Ishikawa (cell line): ENCODE measurements around the gene NPAS3.

Source experiments
- CEBPB ChIP-seq: IDR thresholded peaks from 2 replicates; pipeline ENCODE4 v1.6.1; 2012
- CREB1 ChIP-seq: IDR thresholded peaks from 2 replicates; pipeline ENCODE4 v1.6.1; 2012; ENCODE audit warnings: low read depth
- EGR1 ChIP-seq: IDR thresholded peaks from 2 replicates; pipeline ENCODE4 v1.6.1; 2012
- EP300 ChIP-seq: IDR thresholded peaks from 2 replicates; pipeline ENCODE4 v1.6.1; 2012; ENCODE audit warnings: borderline replicate concordance
- FOXM1 ChIP-seq: IDR thresholded peaks from 2 replicates; pipeline ENCODE4 v1.6.1; 2012; ENCODE audit warnings: low read depth, borderline replicate concordance
- NFIC ChIP-seq: IDR thresholded peaks from 2 replicates; pipeline ENCODE4 v1.6.1; 2012
- RAD21 ChIP-seq: IDR thresholded peaks from 2 replicates; pipeline ENCODE4 v1.6.1; 2012; ENCODE audit warnings: low read depth
- TAF1 ChIP-seq: IDR thresholded peaks from 2 replicates; pipeline ENCODE4 v1.6.1; 2012; ENCODE audit warnings: low read depth, mild to moderate bottlenecking
- TCF12 ChIP-seq: IDR thresholded peaks from 2 replicates; pipeline ENCODE4 v1.6.1; 2012; ENCODE audit warnings: low read depth
- TEAD4 ChIP-seq: IDR thresholded peaks from 2 replicates; pipeline ENCODE4 v1.6.1; 2012
- YY1 ChIP-seq: IDR thresholded peaks from 2 replicates; pipeline ENCODE4 v1.6.1; 2012; ENCODE audit warnings: low read depth
- ZBTB7A ChIP-seq: IDR thresholded peaks from 2 replicates; pipeline ENCODE4 v1.6.1; 2012; ENCODE audit warnings: low read depth
- TF ChIP-seq, protein P1 (sequence below): IDR thresholded peaks from 2 replicates; pipeline ENCODE4 v1.6.1; 2012
- TF ChIP-seq, protein P2 (sequence below): IDR thresholded peaks from 2 replicates; pipeline ENCODE4 v1.6.1; 2012
- TF ChIP-seq, protein P3 (sequence below): IDR thresholded peaks from 2 replicates; pipeline ENCODE4 v1.6.1; 2012; ENCODE audit warnings: low read depth, mild to moderate bottlenecking

NPAS3 gene

DNA sequence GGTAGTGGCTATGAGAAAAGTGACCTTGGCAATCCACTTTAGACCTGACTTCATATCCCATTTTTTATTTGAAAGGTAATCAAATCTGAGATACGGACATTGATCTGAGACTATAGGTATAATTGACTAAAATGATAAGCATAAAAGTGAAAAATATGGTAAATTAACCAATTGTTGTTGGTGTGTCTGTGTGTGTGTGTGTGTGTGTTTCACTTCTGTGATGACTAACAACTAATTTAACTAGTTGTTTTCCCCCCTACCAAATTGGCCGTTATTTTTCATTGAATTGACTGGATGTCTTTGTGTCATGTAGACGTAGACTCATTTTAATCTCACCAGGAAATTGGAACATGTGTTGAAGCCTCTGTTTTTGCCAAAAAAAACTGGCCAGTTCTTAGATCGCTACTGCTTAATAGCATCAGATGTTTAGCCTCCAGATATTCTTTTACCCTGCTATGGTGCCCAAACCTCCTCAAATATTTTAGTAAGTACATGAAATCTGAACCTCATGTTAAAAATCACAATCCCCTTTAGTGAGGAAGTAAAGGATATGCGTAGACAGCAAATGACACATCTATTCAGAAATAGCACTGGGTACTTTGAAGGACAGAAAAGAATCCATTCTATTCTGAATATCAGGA is 617.2 kb downstream of the NPAS3 start:
- TF ChIP-seq EP300 = no peak
- no peak for TF ChIP-seq YY1
- TF ChIP-seq TCF12 = no peak
- TF ChIP-seq, protein P1, sequence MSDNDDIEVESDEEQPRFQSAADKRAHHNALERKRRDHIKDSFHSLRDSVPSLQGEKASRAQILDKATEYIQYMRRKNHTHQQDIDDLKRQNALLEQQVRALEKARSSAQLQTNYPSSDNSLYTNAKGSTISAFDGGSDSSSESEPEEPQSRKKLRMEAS = no peak
- no peak for TF ChIP-seq TAF1

DNA sequence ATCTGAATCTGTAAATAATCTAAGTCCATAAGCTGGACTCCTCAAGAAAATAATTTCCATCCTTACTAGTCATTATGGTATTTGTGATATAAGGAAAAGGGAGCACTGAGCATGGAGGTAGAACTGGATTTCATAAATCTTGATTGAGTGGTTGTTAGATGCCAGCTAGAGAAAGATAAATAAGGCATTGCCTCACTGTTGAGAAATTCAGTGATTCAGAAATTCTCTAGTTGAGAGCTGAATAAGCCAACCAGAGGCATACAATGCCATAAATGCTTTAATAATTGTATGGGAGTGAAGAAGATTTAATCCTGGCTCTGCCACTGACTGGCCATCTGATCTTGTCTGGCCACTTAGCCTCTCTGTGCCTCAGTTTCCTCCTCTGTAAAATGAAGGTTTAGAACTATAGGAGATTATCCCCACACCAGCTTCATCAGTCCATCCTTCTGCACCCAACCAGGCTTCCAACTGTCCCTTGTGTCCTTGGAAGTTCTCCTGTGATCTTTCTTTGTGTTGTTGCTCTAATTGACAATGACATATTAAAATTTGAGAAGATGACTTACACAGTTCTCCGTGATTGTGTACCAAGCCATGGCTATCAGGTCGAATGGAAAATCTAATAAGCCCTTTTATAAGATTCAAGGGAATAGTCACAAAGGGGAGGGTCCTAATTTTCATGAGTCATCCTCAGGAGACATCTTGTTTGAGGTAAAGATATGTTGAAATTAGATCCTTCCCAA is 617.9 kb downstream of the NPAS3 start:
- TF ChIP-seq TEAD4 = no peak
- TF ChIP-seq CEBPB = no peak
- no peak for TF ChIP-seq EGR1
- no peak for TF ChIP-seq EP300
- TF ChIP-seq TAF1 = no peak
- no peak for TF ChIP-seq CREB1
- TF ChIP-seq YY1 = no peak
- TF ChIP-seq NFIC = no peak
- TF ChIP-seq RAD21 = no peak
- TF ChIP-seq, protein P2, sequence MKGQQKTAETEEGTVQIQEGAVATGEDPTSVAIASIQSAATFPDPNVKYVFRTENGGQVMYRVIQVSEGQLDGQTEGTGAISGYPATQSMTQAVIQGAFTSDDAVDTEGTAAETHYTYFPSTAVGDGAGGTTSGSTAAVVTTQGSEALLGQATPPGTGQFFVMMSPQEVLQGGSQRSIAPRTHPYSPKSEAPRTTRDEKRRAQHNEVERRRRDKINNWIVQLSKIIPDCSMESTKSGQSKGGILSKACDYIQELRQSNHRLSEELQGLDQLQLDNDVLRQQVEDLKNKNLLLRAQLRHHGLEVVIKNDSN = no peak
- TF ChIP-seq, protein P1 = no peak
- TF ChIP-seq TCF12 = no peak
- no peak for TF ChIP-seq ZBTB7A
- TF ChIP-seq, protein P3, sequence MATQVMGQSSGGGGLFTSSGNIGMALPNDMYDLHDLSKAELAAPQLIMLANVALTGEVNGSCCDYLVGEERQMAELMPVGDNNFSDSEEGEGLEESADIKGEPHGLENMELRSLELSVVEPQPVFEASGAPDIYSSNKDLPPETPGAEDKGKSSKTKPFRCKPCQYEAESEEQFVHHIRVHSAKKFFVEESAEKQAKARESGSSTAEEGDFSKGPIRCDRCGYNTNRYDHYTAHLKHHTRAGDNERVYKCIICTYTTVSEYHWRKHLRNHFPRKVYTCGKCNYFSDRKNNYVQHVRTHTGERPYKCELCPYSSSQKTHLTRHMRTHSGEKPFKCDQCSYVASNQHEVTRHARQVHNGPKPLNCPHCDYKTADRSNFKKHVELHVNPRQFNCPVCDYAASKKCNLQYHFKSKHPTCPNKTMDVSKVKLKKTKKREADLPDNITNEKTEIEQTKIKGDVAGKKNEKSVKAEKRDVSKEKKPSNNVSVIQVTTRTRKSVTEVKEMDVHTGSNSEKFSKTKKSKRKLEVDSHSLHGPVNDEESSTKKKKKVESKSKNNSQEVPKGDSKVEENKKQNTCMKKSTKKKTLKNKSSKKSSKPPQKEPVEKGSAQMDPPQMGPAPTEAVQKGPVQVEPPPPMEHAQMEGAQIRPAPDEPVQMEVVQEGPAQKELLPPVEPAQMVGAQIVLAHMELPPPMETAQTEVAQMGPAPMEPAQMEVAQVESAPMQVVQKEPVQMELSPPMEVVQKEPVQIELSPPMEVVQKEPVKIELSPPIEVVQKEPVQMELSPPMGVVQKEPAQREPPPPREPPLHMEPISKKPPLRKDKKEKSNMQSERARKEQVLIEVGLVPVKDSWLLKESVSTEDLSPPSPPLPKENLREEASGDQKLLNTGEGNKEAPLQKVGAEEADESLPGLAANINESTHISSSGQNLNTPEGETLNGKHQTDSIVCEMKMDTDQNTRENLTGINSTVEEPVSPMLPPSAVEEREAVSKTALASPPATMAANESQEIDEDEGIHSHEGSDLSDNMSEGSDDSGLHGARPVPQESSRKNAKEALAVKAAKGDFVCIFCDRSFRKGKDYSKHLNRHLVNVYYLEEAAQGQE = no peak
- TF ChIP-seq FOXM1 = no peak

DNA sequence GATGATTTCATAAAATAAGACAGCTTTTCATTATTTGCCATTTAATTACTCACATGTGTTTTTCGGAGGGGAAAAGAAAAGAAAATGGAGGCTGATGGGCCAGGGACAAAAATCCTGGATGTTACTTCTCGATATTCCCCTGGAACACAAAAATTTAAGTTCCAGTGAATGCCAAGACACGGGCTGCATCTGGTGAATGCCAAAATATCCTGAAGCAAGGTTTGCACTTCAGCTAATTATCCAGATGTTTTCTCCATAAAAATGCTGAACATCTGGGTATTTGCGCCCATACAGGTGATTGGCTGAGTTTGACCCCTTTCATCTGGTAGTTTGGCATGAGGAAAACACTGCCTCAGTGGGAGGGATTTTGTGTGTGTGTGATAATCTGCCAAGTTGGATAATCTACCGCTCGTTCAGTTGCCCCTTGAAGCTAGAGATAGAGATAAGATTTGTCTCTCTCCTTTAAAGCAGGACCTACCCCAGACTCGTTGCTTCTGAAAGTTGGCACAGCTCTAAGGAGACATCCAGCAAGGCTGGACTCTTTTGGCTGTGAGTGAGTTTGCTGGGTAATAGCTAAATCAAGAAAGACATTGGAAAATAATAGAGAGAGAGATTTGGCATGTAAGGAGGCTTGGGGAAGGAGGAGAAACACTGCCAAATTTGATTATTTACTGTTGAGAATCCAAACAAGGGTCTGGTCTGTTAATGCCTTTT is 622.2 kb downstream of the NPAS3 start:
- TF ChIP-seq TEAD4 (no peak), RAD21 (no peak), TCF12 (no peak), ZBTB7A (no peak), TAF1 (no peak), EGR1 (no peak), EP300 (no peak), CREB1 (no peak), FOXM1 (no peak), NFIC (no peak), CEBPB (no peak), YY1 (no peak)
- TF ChIP-seq, protein P3 = no peak
- TF ChIP-seq, protein P1 = no peak
- TF ChIP-seq, protein P2 = no peak

DNA sequence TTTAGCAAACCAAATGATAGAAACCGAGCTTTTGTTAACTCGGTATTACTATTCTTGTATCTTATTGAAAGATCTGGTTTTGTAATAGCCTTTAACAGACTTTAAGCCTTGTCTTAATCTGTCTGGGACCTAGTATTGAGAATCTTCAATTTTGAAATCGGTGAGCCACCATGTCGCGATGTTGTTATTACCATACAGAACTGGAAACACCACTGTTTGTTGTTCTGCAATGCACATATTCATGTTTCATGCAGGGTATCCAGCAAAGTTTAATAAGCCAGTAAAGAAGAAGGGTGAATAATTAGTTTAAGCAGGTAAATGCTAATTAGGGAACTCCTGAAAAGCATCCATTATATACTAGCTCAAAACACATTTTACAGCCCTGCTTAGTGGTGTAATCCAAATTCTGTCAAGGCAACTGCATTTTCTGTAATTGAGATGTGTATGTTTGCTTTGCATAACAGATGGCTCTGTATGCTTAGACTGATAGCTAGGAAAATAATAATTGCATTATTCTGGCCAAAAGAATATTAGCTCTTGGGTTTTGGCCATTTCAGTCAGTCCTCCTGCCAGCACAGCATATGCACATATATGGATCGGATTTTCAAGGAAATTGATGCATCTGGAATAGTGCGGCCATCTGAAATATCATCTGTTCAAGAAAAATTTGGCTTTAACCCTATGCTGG is 623.0 kb downstream of the NPAS3 start:
- TF ChIP-seq FOXM1 = no peak
- no peak for TF ChIP-seq EGR1
- no peak for TF ChIP-seq CREB1
- TF ChIP-seq ZBTB7A = no peak
- TF ChIP-seq, protein P3 = no peak
- TF ChIP-seq NFIC = no peak
- no peak for TF ChIP-seq TAF1
- TF ChIP-seq, protein P2 = no peak
- TF ChIP-seq, protein P1 = no peak
- TF ChIP-seq TEAD4 = no peak
- no peak for TF ChIP-seq YY1
- no peak for TF ChIP-seq CEBPB
- TF ChIP-seq RAD21 = no peak
- TF ChIP-seq EP300 = no peak
- TF ChIP-seq TCF12 = no peak
